ENCODE data around the gene APOC3. TPM values are rescaled to one million over a fixed set of nuclear protein-coding genes. Genes with fewer than 3 reads are reported as not detected.

The APOC3 gene
- total and polyA plus RNA-seq, 4 donors, result 608 to 24,129 (median 9,307) TPM

DNA sequence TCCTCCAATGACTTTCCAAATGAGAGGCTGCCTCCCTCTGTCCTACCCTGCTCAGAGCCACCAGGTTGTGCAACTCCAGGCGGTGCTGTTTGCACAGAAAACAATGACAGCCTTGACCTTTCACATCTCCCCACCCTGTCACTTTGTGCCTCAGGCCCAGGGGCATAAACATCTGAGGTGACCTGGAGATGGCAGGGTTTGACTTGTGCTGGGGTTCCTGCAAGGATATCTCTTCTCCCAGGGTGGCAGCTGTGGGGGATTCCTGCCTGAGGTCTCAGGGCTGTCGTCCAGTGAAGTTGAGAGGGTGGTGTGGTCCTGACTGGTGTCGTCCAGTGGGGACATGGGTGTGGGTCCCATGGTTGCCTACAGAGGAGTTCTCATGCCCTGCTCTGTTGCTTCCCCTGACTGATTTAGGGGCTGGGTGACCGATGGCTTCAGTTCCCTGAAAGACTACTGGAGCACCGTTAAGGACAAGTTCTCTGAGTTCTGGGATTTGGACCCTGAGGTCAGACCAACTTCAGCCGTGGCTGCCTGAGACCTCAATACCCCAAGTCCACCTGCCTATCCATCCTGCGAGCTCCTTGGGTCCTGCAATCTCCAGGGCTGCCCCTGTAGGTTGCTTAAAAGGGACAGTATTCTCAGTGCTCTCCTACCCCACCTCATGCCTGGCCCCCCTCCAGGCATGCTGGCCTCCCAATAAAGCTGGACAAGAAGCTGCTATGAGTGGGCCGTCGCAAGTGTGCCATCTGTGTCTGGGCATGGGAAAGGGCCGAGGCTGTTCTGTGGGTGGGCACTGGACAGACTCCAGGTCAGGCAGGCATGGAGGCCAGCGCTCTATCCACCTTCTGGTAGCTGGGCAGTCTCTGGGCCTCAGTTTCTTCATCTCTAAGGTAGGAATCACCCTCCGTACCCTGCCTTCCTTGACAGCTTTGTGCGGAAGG is 2.9 kb downstream of the APOC3 start (continued):
- TF ChIP-seq, protein P1, sequence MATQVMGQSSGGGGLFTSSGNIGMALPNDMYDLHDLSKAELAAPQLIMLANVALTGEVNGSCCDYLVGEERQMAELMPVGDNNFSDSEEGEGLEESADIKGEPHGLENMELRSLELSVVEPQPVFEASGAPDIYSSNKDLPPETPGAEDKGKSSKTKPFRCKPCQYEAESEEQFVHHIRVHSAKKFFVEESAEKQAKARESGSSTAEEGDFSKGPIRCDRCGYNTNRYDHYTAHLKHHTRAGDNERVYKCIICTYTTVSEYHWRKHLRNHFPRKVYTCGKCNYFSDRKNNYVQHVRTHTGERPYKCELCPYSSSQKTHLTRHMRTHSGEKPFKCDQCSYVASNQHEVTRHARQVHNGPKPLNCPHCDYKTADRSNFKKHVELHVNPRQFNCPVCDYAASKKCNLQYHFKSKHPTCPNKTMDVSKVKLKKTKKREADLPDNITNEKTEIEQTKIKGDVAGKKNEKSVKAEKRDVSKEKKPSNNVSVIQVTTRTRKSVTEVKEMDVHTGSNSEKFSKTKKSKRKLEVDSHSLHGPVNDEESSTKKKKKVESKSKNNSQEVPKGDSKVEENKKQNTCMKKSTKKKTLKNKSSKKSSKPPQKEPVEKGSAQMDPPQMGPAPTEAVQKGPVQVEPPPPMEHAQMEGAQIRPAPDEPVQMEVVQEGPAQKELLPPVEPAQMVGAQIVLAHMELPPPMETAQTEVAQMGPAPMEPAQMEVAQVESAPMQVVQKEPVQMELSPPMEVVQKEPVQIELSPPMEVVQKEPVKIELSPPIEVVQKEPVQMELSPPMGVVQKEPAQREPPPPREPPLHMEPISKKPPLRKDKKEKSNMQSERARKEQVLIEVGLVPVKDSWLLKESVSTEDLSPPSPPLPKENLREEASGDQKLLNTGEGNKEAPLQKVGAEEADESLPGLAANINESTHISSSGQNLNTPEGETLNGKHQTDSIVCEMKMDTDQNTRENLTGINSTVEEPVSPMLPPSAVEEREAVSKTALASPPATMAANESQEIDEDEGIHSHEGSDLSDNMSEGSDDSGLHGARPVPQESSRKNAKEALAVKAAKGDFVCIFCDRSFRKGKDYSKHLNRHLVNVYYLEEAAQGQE (IDR thresholded peaks at IDR 0.05), result peak; percentile 78

DNA sequence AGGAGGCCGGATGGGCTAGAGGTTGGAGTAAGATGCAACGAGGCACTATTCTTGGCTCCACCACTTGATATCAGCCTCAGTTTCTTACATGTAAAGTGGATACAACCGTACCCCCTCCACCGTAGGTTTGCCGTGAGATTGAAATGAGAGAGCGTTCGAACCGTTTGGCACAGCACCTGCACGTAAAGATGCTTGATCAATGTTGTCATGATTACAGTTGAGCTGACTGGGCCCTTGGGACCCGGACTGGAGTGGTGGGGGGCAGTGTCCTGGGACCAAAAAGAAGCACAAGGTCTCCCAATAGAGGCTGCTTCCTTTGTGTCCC is 3.7 kb downstream of the APOC3 start:
- 47% methylated on average over 10 of the region's 10 CpGs for WGBS
- peak overlapping the region; percentile 86 to 94 for H3K27ac ChIP-seq (ENCODE audit: low read depth in 1 of 2, low read length in 2 of 2)
- DNase-seq (ENCODE audit: low spot score), result no peak
- H3K9ac ChIP-seq (ENCODE audit: low read depth in 1 of 2, low read length in 2 of 2), result peak overlapping the region in 1 of 2 donors; percentile 98
- H3K27me3 ChIP-seq (ENCODE audit: control insufficient read depth in 4 of 4, insufficient read depth in 4 of 4, low read length in 3 of 4), result no peaks in the 10 kb centered on the region
- H3K4me3 ChIP-seq (ENCODE audit: low read depth in 1 of 3, low read length in 3 of 3), result peak overlapping the region in 2 of 3 donors; percentile 35 to 47
- TF ChIP-seq NR2F2 (IDR thresholded peaks at IDR 0.05), result peak; percentile 14
- TF ChIP-seq RXRA (IDR thresholded peaks at IDR 0.05), result peak in 1 of 2 donors; percentile 15
- peak in 1 of 2 donors; percentile 13 for TF ChIP-seq JUND (IDR thresholded peaks at IDR 0.05)
- TF ChIP-seq TAF1 (conservative IDR thresholded peaks at IDR 0.05), result no peak
- TF ChIP-seq EGR1 (IDR thresholded peaks at IDR 0.05; ENCODE audit: low read depth in 2 of 2), result peak in 1 of 2 donors; percentile 15
- TF ChIP-seq FOXA2 (IDR thresholded peaks at IDR 0.05), result peak; percentile 13
- peaks cover 8 to 73% (median 33%) of the 10 kb centered on the region in 4 donors for H3K4me1 ChIP-seq (ENCODE audit: control insufficient read depth in 4 of 4, insufficient read depth in 4 of 4, low read length in 3 of 4)
- no peaks in the 10 kb centered on the region for H3K9me3 ChIP-seq (ENCODE audit: control insufficient read depth in 4 of 4, low read length in 3 of 4)
- no peaks in the 10 kb centered on the region for H3K36me3 ChIP-seq (ENCODE audit: control insufficient read depth in 4 of 4, insufficient read depth in 3 of 4, low read depth in 1 of 4, low read length in 3 of 4)

DNA sequence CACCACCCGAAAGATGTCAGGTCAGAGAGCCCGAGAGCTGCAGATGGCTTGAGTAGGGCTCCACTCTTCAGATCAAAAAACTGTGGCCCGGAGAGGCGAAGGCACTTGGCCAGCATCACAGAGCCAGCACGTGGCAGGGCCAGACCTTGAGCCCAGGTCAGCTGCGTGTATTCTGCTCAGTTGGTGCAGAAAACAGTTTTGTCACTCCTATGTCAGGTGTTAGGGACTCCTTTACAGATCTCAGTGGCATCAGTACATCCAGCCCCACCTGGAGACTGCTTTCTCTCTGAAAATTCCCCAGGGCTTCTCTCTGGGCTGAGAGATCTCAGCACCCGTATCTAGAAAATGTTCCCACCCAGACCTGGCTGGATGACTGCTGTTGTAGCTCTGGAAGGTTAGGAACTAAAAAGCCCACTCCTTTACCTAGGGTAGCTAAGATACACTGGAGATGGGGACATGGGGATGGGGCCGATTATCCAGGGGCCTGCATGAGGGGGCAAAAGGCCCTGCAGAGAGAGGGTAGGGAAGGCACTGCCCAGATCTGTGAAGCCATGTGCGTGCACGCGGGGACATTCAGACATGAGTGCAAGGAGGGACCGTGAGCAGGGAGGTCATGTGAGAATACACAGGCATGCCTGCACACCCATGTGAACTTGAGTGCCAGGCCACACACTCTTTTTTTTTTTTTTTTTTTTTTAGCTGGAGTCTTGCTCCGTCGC is 4.3 kb downstream of the APOC3 start:
- 38% methylated on average over 14 of the region's 14 CpGs for WGBS
- Histone ChIP-seq H3K36me3 (ENCODE audit: control insufficient read depth in 4 of 4, insufficient read depth in 3 of 4, low read depth in 1 of 4, low read length in 3 of 4) (no peaks in the 10 kb centered on the region), H3K9me3 (ENCODE audit: control insufficient read depth in 4 of 4, low read length in 3 of 4) (no peaks in the 10 kb centered on the region), H3K27ac (ENCODE audit: low read depth in 1 of 2, low read length in 2 of 2) (peak overlapping the region; percentile 86 to 94), H3K9ac (ENCODE audit: low read depth in 1 of 2, low read length in 2 of 2) (peak overlapping the region in 1 of 2 donors; percentile 45), H3K4me1 (ENCODE audit: control insufficient read depth in 4 of 4, insufficient read depth in 4 of 4, low read length in 3 of 4) (peaks cover 6 to 73% (median 33%) of the 10 kb centered on the region in 4 donors), H3K27me3 (ENCODE audit: control insufficient read depth in 4 of 4, insufficient read depth in 4 of 4, low read length in 3 of 4) (no peaks in the 10 kb centered on the region), H3K4me3 (ENCODE audit: low read depth in 1 of 3, low read length in 3 of 3) (no peak overlapping the region)
- DNase-seq (ENCODE audit: low spot score), result no peak
- TF ChIP-seq SP1 (IDR thresholded peaks at IDR 0.05) (peak; percentile 62), EGR1 (IDR thresholded peaks at IDR 0.05; ENCODE audit: low read depth in 2 of 2) (no peak), JUND (IDR thresholded peaks at IDR 0.05) (no peak), RXRA (IDR thresholded peaks at IDR 0.05) (peak; percentile 64 to 68), GABPA (IDR thresholded peaks at IDR 0.05 in 1 of 2, conservative IDR thresholded peaks at IDR 0.05 in 1 of 2) (no peak), HNF4A (conservative IDR thresholded peaks at IDR 0.05) (peak; percentile 87), FOXA2 (IDR thresholded peaks at IDR 0.05) (peak; percentile 22), RAD21 (IDR thresholded peaks at IDR 0.05) (peak; percentile 20 to 28), TAF1 (conservative IDR thresholded peaks at IDR 0.05) (peak; percentile 20), HNF4G (IDR thresholded peaks at IDR 0.05) (peak; percentile 39), NR2F2 (IDR thresholded peaks at IDR 0.05) (peak; percentile 6)
- TF ChIP-seq, protein P2, sequence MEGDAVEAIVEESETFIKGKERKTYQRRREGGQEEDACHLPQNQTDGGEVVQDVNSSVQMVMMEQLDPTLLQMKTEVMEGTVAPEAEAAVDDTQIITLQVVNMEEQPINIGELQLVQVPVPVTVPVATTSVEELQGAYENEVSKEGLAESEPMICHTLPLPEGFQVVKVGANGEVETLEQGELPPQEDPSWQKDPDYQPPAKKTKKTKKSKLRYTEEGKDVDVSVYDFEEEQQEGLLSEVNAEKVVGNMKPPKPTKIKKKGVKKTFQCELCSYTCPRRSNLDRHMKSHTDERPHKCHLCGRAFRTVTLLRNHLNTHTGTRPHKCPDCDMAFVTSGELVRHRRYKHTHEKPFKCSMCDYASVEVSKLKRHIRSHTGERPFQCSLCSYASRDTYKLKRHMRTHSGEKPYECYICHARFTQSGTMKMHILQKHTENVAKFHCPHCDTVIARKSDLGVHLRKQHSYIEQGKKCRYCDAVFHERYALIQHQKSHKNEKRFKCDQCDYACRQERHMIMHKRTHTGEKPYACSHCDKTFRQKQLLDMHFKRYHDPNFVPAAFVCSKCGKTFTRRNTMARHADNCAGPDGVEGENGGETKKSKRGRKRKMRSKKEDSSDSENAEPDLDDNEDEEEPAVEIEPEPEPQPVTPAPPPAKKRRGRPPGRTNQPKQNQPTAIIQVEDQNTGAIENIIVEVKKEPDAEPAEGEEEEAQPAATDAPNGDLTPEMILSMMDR (IDR thresholded peaks at IDR 0.05; ENCODE audit: low read depth, low read length, missing input control), result no peak
- TF ChIP-seq, protein P1 (IDR thresholded peaks at IDR 0.05), result peak; percentile 11
- TF ChIP-seq, protein P3, sequence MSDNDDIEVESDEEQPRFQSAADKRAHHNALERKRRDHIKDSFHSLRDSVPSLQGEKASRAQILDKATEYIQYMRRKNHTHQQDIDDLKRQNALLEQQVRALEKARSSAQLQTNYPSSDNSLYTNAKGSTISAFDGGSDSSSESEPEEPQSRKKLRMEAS (IDR thresholded peaks at IDR 0.05), result peak; percentile 1
- TF ChIP-seq, protein P4, sequence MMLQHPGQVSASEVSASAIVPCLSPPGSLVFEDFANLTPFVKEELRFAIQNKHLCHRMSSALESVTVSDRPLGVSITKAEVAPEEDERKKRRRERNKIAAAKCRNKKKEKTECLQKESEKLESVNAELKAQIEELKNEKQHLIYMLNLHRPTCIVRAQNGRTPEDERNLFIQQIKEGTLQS (IDR thresholded peaks at IDR 0.05), result no peak

Measured in liver (tissue), 9 donors.